ENCODE measurements around the gene NRG3.

Gene NRG3

GRCh38 chr10:81875467-81876252 lies 666 bp downstream of the NRG3 start:
- peaks cover 10% of the 10 kb centered on the region for H3K4me1 Mint-ChIP-seq
- no peaks in the 10 kb centered on the region for H3K36me3 Mint-ChIP-seq (ENCODE audit: low read depth)
- H3K27ac Mint-ChIP-seq: peak overlapping the region; percentile 64 to 93 (median 72)
- no peaks in the 10 kb centered on the region for H3K9me3 Mint-ChIP-seq
- H3K4me3 Mint-ChIP-seq: peak overlapping the region; percentile 91 to 93 (median 92)
- peaks cover 76% of the 10 kb centered on the region for H3K27me3 Mint-ChIP-seq (ENCODE audit: low read depth)
- no peak for TF ChIP-seq CTCF (IDR thresholded peaks at IDR 0.05; ENCODE audit: unreplicated experiment in 3 of 3)

GRCh38 chr10:81876253-81877077 lies 1.5 kb downstream of the NRG3 start:
- peaks cover 10% of the 10 kb centered on the region for H3K4me1 Mint-ChIP-seq
- H3K27ac Mint-ChIP-seq: peak overlapping the region; percentile 64 to 93 (median 72)
- no peaks in the 10 kb centered on the region for H3K36me3 Mint-ChIP-seq (ENCODE audit: low read depth)
- TF ChIP-seq CTCF (IDR thresholded peaks at IDR 0.05; ENCODE audit: unreplicated experiment in 3 of 3): no peak
- peak overlapping the region; percentile 91 to 93 (median 92) for H3K4me3 Mint-ChIP-seq
- peaks cover 69% of the 10 kb centered on the region for H3K27me3 Mint-ChIP-seq (ENCODE audit: low read depth)
- no peaks in the 10 kb centered on the region for H3K9me3 Mint-ChIP-seq

- Mint-ChIP-seq H3K4me3 (peak overlapping the region; percentile 91 to 93 (median 92)), H3K36me3 (ENCODE audit: low read depth) (no peaks in the 10 kb centered on the region), H3K27ac (peak overlapping the region in 1 of 3 experiments; percentile 93), H3K27me3 (ENCODE audit: low read depth) (peaks cover 57% of the 10 kb centered on the region), H3K9me3 (no peaks in the 10 kb centered on the region), H3K4me1 (peaks cover 10% of the 10 kb centered on the region)
- no peak for TF ChIP-seq CTCF (IDR thresholded peaks at IDR 0.05; ENCODE audit: unreplicated experiment in 3 of 3)
Observed at GRCh38 chr10:81877596-81877995, 2.6 kb downstream of the NRG3 start.

GRCh38 chr10:81882011-81882410 lies 7.0 kb downstream of the NRG3 start:
- H3K9me3 Mint-ChIP-seq: no peaks in the 10 kb centered on the region
- H3K4me3 Mint-ChIP-seq: no peak overlapping the region
- H3K4me1 Mint-ChIP-seq: no peaks in the 10 kb centered on the region
- no peak overlapping the region for H3K27ac Mint-ChIP-seq
- H3K36me3 Mint-ChIP-seq (ENCODE audit: low read depth): no peaks in the 10 kb centered on the region
- TF ChIP-seq CTCF (IDR thresholded peaks at IDR 0.05; ENCODE audit: unreplicated experiment in 3 of 3): no peak
- peaks cover 25% of the 10 kb centered on the region for H3K27me3 Mint-ChIP-seq (ENCODE audit: low read depth)

GRCh38 chr10:81884856-81885255 lies 9.9 kb downstream of the NRG3 start:
- Mint-ChIP-seq H3K4me3 (no peak overlapping the region), H3K27me3 (ENCODE audit: low read depth) (no peaks in the 10 kb centered on the region), H3K9me3 (no peaks in the 10 kb centered on the region), H3K4me1 (no peaks in the 10 kb centered on the region), H3K27ac (no peak overlapping the region), H3K36me3 (ENCODE audit: low read depth) (no peaks in the 10 kb centered on the region)
- TF ChIP-seq CTCF (IDR thresholded peaks at IDR 0.05; ENCODE audit: unreplicated experiment in 3 of 3): no peak
